ENCODE results near the gene TM4SF20.

The TM4SF20 gene

GRCh38 chr2:227414846-227415245 lies 35.7 kb upstream of the TM4SF20 start:
- Histone ChIP-seq H3K27ac (ENCODE audit: low read depth, low read length) (no peak overlapping the region), H3K36me3 (ENCODE audit: control insufficient read depth, low read length) (no peaks in the 10 kb centered on the region), H3K9me3 (ENCODE audit: control insufficient read depth, insufficient read depth, low read length) (no peaks in the 10 kb centered on the region), H3F3A (ENCODE audit: control insufficient read depth, insufficient read depth) (no peaks in the 10 kb centered on the region), H3K4me2 (ENCODE audit: low read length) (no peak overlapping the region), H3K9me2 (replicated peaks; ENCODE audit: control insufficient read depth, low read length) (no peaks in the 10 kb centered on the region), H3K4me1 (ENCODE audit: control insufficient read depth, low read length) (no peaks in the 10 kb centered on the region), H4K20me1 (ENCODE audit: control insufficient read depth, insufficient read depth, low read depth, low read length) (no peaks in the 10 kb centered on the region), H3K4me3 (ENCODE audit: low read length) (no peak overlapping the region), H3K27me3 (ENCODE audit: control insufficient read depth, low read length) (0 out of 2 replicates have a peak, but pooled peaks cover 3% of the 10 kb centered on the region), H3K79me2 (ENCODE audit: control insufficient read depth, low read length) (no peaks in the 10 kb centered on the region)
- TF ChIP-seq, protein P1, sequence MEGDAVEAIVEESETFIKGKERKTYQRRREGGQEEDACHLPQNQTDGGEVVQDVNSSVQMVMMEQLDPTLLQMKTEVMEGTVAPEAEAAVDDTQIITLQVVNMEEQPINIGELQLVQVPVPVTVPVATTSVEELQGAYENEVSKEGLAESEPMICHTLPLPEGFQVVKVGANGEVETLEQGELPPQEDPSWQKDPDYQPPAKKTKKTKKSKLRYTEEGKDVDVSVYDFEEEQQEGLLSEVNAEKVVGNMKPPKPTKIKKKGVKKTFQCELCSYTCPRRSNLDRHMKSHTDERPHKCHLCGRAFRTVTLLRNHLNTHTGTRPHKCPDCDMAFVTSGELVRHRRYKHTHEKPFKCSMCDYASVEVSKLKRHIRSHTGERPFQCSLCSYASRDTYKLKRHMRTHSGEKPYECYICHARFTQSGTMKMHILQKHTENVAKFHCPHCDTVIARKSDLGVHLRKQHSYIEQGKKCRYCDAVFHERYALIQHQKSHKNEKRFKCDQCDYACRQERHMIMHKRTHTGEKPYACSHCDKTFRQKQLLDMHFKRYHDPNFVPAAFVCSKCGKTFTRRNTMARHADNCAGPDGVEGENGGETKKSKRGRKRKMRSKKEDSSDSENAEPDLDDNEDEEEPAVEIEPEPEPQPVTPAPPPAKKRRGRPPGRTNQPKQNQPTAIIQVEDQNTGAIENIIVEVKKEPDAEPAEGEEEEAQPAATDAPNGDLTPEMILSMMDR (IDR thresholded peaks at IDR 0.05; ENCODE audit: low read depth, low read length, poor library complexity, severe bottlenecking), result no peak
- no peak for TF ChIP-seq EZH2phosphoT487 (IDR thresholded peaks at IDR 0.05; ENCODE audit: borderline replicate concordance, low read length)

GRCh38 chr2:227413371-227413770 lies 34.3 kb upstream of the TM4SF20 start:
- no peaks in the 10 kb centered on the region for H3K9me2 ChIP-seq (replicated peaks; ENCODE audit: control insufficient read depth, low read length)
- no peak overlapping the region for H3K4me3 ChIP-seq (ENCODE audit: low read length)
- 0 out of 2 replicates have a peak, but pooled peaks cover 3% of the 10 kb centered on the region for H3K27me3 ChIP-seq (ENCODE audit: control insufficient read depth, low read length)
- H4K20me1 ChIP-seq (ENCODE audit: control insufficient read depth, insufficient read depth, low read depth, low read length), result no peaks in the 10 kb centered on the region
- H3K36me3 ChIP-seq (ENCODE audit: control insufficient read depth, low read length), result no peaks in the 10 kb centered on the region
- H3K9me3 ChIP-seq (ENCODE audit: control insufficient read depth, insufficient read depth, low read length), result no peaks in the 10 kb centered on the region
- no peak overlapping the region for H3K4me2 ChIP-seq (ENCODE audit: low read length)
- no peaks in the 10 kb centered on the region for H3K4me1 ChIP-seq (ENCODE audit: control insufficient read depth, low read length)
- H3K79me2 ChIP-seq (ENCODE audit: control insufficient read depth, low read length), result no peaks in the 10 kb centered on the region
- TF ChIP-seq EZH2phosphoT487 (IDR thresholded peaks at IDR 0.05; ENCODE audit: borderline replicate concordance, low read length), result no peak
- TF ChIP-seq, protein P1 (IDR thresholded peaks at IDR 0.05; ENCODE audit: low read depth, low read length, poor library complexity, severe bottlenecking), result no peak
- no peak overlapping the region for H3K27ac ChIP-seq (ENCODE audit: low read depth, low read length)
- H3F3A ChIP-seq (ENCODE audit: control insufficient read depth, insufficient read depth), result no peaks in the 10 kb centered on the region

GRCh38 chr2:227412877-227413276 lies 33.8 kb upstream of the TM4SF20 start:
- Histone ChIP-seq H3K27ac (ENCODE audit: low read depth, low read length) (no peak overlapping the region), H3K4me2 (ENCODE audit: low read length) (no peak overlapping the region), H3K9me2 (replicated peaks; ENCODE audit: control insufficient read depth, low read length) (no peaks in the 10 kb centered on the region), H3K4me3 (ENCODE audit: low read length) (no peak overlapping the region), H3K79me2 (ENCODE audit: control insufficient read depth, low read length) (no peaks in the 10 kb centered on the region), H3F3A (ENCODE audit: control insufficient read depth, insufficient read depth) (no peaks in the 10 kb centered on the region), H3K27me3 (ENCODE audit: control insufficient read depth, low read length) (0 out of 2 replicates have a peak, but pooled peaks cover 3% of the 10 kb centered on the region), H3K36me3 (ENCODE audit: control insufficient read depth, low read length) (no peaks in the 10 kb centered on the region), H3K4me1 (ENCODE audit: control insufficient read depth, low read length) (no peaks in the 10 kb centered on the region), H4K20me1 (ENCODE audit: control insufficient read depth, insufficient read depth, low read depth, low read length) (no peaks in the 10 kb centered on the region), H3K9me3 (ENCODE audit: control insufficient read depth, insufficient read depth, low read length) (no peaks in the 10 kb centered on the region)
- TF ChIP-seq, protein P1 (IDR thresholded peaks at IDR 0.05; ENCODE audit: low read depth, low read length, poor library complexity, severe bottlenecking), result no peak
- no peak for TF ChIP-seq EZH2phosphoT487 (IDR thresholded peaks at IDR 0.05; ENCODE audit: borderline replicate concordance, low read length)
